GM19438 (cell line): ENCODE results near the gene MRGPRG.
"Not testable (repeated sequence)": the region's sequence is repeated elsewhere in the genome, so short reads cannot be mapped to it uniquely, and the experiment has no call there.

ENCODE experiments used
- ATAC-seq: cut with Tn5 transposase; IDR thresholded peaks from one replicate; pipeline ENCODE4 v1.9.1; 2021; ENCODE audit warnings: low read depth; ENCODE audit not compliant: unreplicated experiment

MRGPRG gene

DNA sequence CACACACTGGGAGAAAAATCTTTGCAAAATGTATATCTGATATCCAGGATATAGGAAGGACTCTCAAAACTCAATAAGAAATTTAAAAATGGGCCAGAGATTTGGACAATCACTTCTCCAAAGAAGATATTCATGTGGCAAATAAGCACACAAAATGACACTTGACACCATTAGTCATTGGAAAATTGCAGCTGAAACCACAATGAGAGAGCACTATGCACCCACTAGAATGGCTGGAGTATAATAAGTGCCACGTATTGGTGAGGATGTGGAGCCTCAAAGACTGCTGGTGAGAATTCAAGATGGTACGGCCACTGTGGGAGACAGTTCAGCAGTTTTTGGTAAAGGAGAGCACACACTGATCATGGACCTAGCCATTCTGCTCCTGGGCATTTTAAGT is 40.7 kb downstream of the MRGPRG start:
- ATAC-seq = no peak

DNA sequence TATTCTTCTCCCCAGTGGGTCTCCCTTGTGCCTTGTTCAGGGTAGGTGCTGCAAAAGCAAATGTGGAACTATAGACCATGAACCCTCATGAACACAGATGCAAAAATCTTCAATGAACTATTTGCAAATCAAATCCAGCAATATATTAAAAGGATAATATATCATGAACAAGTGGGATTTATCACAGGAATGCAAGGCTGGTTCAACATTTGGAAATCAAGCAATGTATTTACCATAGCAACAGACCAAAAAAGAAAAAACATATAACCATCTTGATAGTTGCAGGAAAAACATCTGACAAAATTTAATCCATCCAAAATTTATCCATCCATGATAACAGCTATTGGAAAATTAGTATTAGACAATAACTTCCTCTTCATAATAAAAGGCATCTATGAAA is 42.1 kb downstream of the MRGPRG start:
- no peak for ATAC-seq

DNA sequence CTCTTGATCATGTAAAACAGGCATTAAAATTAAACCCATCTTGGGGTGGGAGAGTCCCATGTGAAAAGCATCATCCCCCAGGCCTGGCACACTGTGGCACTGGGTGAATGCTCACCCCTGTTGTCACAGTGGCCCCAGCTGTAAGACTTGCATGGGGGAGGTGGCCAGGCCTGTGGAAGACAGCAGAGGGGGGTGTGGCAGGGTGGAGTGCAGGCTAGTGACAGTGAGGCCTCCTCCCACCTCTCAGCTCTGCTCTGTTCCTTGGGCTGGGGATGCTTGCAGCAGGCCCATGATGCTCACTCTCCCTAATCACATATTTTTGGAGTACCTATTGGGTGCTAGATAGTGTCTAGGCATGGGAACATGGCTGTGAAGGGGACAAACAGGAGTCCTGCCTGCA is 43.4 kb downstream of the MRGPRG start:
- ATAC-seq = no peak

DNA sequence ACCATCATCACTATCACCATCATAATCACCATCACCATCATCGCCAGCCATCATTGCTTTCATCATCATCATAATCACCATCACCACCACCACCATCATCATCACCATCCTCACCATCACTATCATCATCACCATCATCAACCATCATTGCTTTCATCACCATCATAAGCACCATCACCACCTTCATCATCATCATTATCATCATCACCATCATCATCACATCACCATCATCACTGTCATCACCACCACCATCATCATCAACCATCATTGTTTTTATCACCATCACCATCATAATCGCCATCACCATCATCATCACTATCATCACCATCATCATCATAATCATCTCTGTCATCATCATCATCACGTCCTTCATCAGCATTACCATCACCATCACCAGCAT is 44.2 kb downstream of the MRGPRG start:
- no peak for ATAC-seq

DNA sequence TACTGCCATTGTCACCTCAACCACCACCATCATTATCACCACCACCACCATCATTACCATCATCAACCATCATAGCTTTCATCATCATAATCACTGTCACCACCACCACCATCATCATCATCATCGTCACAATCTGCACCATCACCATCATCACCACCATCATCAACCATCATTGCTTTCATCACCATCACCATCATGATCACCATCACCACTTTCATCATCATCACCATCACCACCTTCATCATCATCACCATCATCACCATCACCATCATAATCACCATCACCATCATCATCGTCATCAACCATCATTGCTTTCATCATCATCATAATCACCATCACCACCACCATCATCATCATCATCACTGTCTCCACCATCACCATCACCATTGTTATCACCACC is 44.8 kb downstream of the MRGPRG start:
- no peak for ATAC-seq

DNA sequence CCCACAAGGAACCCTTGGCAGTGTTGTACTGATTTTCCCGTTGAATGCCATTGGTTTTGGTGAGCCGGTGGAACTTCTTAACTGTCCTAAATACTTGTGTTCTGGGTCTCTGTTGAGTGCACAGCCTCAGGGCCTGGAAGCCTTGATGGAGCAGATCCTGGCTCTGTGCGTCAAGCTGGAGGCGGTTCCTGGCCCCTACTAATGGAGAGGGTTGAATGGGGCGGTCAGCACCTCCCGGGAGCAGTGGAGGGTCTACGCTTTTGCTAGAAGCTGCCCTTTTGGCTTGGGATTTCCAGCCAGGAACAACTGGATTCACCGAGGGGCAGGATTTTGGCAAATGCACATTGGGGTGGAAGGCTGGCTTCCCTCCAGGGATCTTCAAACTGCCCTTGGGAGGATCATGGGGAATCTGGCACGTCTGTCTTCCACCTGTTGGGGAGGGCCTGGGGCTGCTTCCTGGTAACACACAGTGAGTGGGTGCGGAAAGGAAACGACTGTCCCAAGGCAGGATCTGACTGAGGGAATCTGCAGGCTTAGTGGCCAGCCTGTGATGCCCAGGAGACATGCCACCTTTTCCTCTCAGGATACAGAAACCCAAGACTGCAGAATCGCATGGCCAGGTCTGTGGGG is 46.6 kb downstream of the MRGPRG start:
- no peak for ATAC-seq

DNA sequence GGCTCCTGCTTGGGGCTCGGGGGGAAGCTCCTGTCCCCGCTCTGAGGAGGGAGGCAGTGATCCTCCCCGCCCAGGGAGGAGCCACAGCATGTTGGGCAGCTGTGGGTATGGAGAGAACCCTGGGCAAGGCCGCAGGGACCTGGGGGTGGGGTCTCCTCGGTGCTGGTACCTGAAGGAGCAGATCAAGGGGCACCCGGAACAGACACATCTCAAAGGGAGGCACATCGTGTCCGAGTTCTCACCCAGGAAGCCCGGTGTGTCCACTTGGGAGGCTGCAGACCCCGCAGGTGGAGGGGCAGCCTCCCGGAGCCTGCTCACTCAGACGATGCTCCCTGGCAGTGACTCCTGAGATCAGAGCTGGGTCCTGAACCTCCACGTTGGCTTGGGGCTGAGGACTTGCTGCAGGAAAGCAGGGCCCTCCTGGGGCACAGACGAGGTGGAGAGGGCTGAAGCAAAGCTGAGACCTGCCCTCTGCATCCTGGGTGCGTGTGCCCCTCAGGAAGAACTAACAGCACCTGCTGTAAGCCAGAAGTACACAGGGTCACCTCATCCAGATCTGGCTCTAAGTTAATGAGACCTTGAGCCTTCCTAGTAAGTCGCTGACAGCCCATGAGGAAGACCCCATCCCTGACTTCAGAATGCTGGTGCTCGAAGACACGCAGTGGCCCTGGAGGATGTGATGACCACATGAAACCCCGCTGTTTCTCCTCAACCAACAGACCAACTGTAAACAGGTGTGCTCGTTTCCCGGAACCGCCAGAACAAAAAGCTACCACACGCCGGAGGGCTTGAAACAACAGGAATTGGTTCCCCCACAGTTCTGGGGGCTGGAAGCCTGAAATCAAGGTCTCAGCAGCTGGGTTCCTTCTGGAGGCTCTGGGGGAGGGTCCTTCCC is 47.6 kb downstream of the MRGPRG start:
- no peak for ATAC-seq

DNA sequence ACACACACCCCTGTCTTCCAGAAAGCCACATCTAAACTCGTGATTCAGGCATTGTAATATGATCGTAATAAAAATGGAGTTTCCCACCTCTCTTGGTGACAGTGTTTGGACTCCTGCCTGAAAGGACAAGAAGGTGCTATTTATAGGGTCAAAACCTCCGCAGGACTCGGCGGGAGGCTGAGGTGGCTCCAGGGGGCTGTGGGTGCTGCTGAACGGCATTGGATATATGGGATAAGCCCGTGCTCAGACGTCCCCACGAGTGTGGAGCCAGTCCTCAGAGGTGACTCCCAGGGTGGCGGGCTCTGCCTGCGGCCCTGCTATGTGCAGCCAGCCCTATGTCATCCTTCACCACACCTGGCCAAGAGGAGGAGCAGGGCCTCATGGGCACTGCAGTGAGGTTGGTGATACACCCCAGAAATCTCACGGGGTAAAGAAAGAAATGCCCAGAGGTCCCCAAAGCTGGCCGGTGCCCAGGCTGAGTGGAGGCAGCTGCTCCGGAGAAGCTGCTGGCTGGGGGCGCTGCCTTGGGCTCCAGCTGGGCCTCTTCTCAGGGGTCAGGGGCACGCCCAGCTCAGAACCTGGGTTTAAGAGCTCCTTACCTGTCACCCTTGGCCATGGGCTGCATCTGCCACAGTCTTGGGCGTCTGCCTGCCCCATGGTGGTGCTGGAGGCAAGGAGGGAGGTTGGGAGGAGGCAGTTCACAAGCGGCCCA is 48.4 kb downstream of the MRGPRG start:
- no peak for ATAC-seq

DNA sequence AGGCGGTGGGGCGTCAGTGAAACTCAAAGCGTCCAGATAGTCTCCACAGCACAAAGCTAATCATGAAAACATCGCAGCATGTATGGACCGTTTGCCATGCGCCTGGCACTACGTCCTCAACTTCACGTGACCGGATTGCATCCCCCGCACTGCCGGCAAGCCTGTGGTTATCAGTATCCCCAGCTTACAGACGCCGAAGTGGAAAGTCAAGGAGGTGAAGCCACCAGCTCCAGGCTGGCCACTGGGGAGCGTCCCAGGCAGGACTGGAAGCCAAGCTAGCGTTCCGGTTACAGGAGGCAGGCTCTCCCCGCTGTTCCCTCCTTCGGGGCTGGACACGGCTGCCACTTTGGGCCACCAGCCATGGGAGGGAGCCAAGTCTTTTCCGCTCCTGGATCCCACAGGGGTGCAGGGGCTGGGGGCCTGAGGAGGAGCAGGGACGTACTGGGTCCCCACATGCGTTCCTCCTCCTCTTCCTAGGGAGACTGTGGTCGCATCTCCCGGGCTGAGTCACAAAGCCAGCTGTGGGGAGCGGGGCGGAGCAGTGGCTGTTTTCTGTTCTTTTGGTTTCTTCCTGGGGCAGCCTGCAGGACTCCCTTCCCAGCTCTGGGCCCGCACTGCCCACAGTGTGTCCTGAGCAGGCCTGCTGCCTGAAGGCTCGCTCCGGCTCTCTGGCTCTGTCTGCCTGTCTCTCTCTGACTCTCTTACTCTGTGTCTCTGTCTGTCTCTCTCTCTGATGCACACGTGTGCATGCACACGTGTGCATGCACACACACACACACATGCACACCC is 49.2 kb downstream of the MRGPRG start:
- ATAC-seq = no peak

DNA sequence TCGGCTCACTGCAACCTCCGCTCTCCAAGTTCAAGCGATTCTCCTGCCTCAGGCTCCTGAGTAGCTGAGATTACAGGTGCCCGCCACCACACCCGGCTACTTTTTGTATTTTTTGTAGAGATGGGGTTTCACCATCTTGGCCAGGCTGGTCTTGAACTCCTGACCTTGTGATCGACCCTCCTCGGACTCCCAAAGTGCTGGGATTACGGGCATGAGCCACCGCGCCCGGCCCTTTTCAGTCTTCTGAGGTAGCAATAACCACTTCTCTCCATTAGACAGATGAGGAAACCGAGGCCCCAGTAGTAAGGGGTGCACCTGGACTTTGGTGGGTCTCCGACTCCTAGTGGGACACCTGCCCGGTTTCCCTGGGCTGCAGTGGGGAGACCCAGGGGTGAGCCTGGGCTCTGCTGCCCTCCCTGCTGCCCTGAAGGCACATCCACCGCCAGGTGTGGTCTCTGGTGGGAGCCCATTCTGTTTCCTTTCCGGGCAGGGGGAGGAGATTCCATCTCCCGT is 49.8 kb downstream of the MRGPRG start:
- ATAC-seq = not testable (repeated sequence)
